Right lobe of liver (tissue), 6 donors: ENCODE measurements around the gene NOS1. TPM values are rescaled to one million over a fixed set of nuclear protein-coding genes. Genes with fewer than 3 reads are reported as not detected.

Experiments used
- ATAC-seq, 4 donors: fragments of 200-7000 bp; cut with Tn5 transposase; one replicate each; pipeline ENCODE4 v1.9.1; 2020; ENCODE audit warnings: mild to moderate bottlenecking in 4 of 4, moderate library complexity in 4 of 4
- DNase-seq, 3 donors: peaks; one replicate each; pipeline ENCODE4 v3.0.0-alpha.2; 2020
- H3K27ac ChIP-seq, 3 donors: fragments of 200-600 bp; one replicate each; pipeline ENCODE4 v1.8.0; 2022
- H3K27me3 ChIP-seq, 2 donors: fragments of 200-600 bp; one replicate each; pipeline ENCODE4 v1.8.0; 2022
- H3K36me3 ChIP-seq, 4 donors: fragments of 200-600 bp; sonication (generic) in 1 of 4; one replicate each; pipeline versions ENCODE4 v1.5.1 to v1.8.0; 2017 to 2022; ENCODE audit warnings: control low read depth in 1 of 4
- H3K4me1 ChIP-seq, 4 donors: fragments of 200-600 bp; sonication (generic) in 1 of 4; one replicate each; pipeline versions ENCODE4 v1.5.1 to v1.8.0; 2017 to 2022; ENCODE audit warnings: control low read depth in 1 of 4
- H3K4me3 ChIP-seq, 3 donors: fragments of 200-600 bp; one replicate each; pipeline ENCODE4 v1.8.0; 2022
- H3K9me3 ChIP-seq, 4 donors: fragments of 200-600 bp; sonication (generic) in 1 of 4; one replicate each; pipeline versions ENCODE4 v1.5.1 to v1.8.0; 2017 to 2022; ENCODE audit warnings: control low read depth in 1 of 4
- CTCF ChIP-seq, 4 donors: fragments of 200-600 bp in 3 of 4; fragments of 450-650 bp in 1 of 4; IDR thresholded peaks; one replicate each; pipeline versions ENCODE4 v1.5.1 to v1.8.0; 2016 to 2022; ENCODE audit warnings: antibody characterized with exemption in 4 of 4, mild to moderate bottlenecking in 2 of 4
- POLR2A ChIP-seq: fragments of 450-650 bp; IDR thresholded peaks from one replicate; pipeline ENCODE4 v1.6.1; 2017; ENCODE audit warnings: antibody characterized with exemption, mild to moderate bottlenecking
- WGBS: methylation state at CpG from one replicate; pipeline ENCODE4 v1.1.6; 2018; ENCODE audit warnings: low coverage, low lambda C conversion rate; ENCODE audit not compliant: insufficient coverage; ENCODE audit errors: missing lambda C conversion rate; 5-methylcytosine and 5-hydroxymethylcytosine counted together
- intact Hi-C, 2 donors: fragments of 100-400 bp; cut with DNase I; formaldehyde crosslinking; loops; one replicate each; pipeline versions ENCODE4 v1.11.2 to v1.14.1; 2022
- total RNA-seq, 6 experiments: library from RNA; depleted of rRNA in 2 of 6; stranded (reverse); fragments of >200 nt in 2 of 6; fragmentation: NEBNext Ultra II Directional in 3 of 6; extraction: Animal tissue kit (Norgen Biotek cat#: 25700) in 3 of 6; gene quantifications; one replicate each; pipeline versions ENCODE4 v1.1.0 to v1.2.4, GENCODE V29; 2016 to 2023
- donor health status: DM: no; HTN: yes; CAD: no.
- donor health status: DM: no; HTN: no; CAD: no.
- donor health status: DM: no; HTN: no; CAD: no.
- donor health status: DM: no; HTN: yes; CAD: no.
- donor health status: DM: no; HTN: yes; CAD: no.

Gene NOS1
- total RNA-seq, 6 experiments from 2014 or later, result under 0.01 to 0.12 (median 0.05) TPM

- Histone ChIP-seq H3K4me3 (no peak overlapping the region), H3K36me3 (no peaks in the 10 kb centered on the region), H3K27me3 (no peaks in the 10 kb centered on the region), H3K27ac (no peak overlapping the region), H3K9me3 (no peaks in the 10 kb centered on the region), H3K4me1 (no peaks in the 10 kb centered on the region)
- DNase-seq (no peak), ATAC-seq (no peak)
- WGBS, result 10% methylated on average over 3 of the region's 3 CpGs
- intact Hi-C loops, result no loop called here
- TF ChIP-seq CTCF (IDR thresholded peaks at IDR 0.05) (no peak), POLR2A (no peak)
Observed at GRCh38 chr12:117334051-117334450, 27.4 kb downstream of the NOS1 start.

- Histone ChIP-seq H3K4me1 (no peaks in the 10 kb centered on the region), H3K4me3 (no peak overlapping the region), H3K36me3 (no peaks in the 10 kb centered on the region), H3K9me3 (no peaks in the 10 kb centered on the region), H3K27me3 (no peaks in the 10 kb centered on the region), H3K27ac (no peak overlapping the region)
- TF ChIP-seq POLR2A, result no peak
- TF ChIP-seq CTCF (IDR thresholded peaks at IDR 0.05), result no peak
- 39% methylated on average over 9 of the region's 13 CpGs for WGBS
- intact Hi-C loops, result no loop called here
- no peak for ATAC-seq
- DNase-seq, result no peak
Observed at GRCh38 chr12:117333331-117333881, 28.0 kb downstream of the NOS1 start.

GRCh38 chr12:117331691-117332090, 29.7 kb downstream of the NOS1 start:
- intact Hi-C loops, result no loop called here
- TF ChIP-seq CTCF (IDR thresholded peaks at IDR 0.05) (no peak), POLR2A (no peak)
- WGBS, result 44% methylated on average over 5 of the region's 5 CpGs
- H3K4me3 ChIP-seq, result no peak overlapping the region
- H3K4me1 ChIP-seq, result no peaks in the 10 kb centered on the region
- H3K27me3 ChIP-seq, result no peaks in the 10 kb centered on the region
- no peak for ATAC-seq
- H3K9me3 ChIP-seq, result no peaks in the 10 kb centered on the region
- H3K27ac ChIP-seq, result no peak overlapping the region
- DNase-seq, result no peak
- H3K36me3 ChIP-seq, result no peaks in the 10 kb centered on the region

- no peak for DNase-seq
- intact Hi-C loops, result no loop called here
- WGBS, result 64% methylated on average over 5 of the region's 27 CpGs
- no peak overlapping the region for H3K27ac ChIP-seq
- H3K4me1 ChIP-seq, result no peaks in the 10 kb centered on the region
- no peak overlapping the region for H3K4me3 ChIP-seq
- no peaks in the 10 kb centered on the region for H3K9me3 ChIP-seq
- H3K36me3 ChIP-seq, result no peaks in the 10 kb centered on the region
- no peak for ATAC-seq
- no peaks in the 10 kb centered on the region for H3K27me3 ChIP-seq
- TF ChIP-seq CTCF (IDR thresholded peaks at IDR 0.05) (no peak), POLR2A (no peak)
Observed at GRCh38 chr12:117330441-117331113, 30.8 kb downstream of the NOS1 start.
